ENCODE data around the gene RSKR. TPM values are rescaled to one million over a fixed set of nuclear protein-coding genes. Genes with fewer than 3 reads are reported as not detected.

Gene RSKR
- total RNA-seq, 4 donors from 2014 or later, result 4.2 to 13.1 (median 9.5) TPM

GRCh38 chr17:28657756-28658155 lies 43.8 kb upstream of the RSKR start:
- Histone ChIP-seq H3K36me3 (peaks cover 7 to 17% of the 10 kb centered on the region in 2 donors), H3K27ac (no peak overlapping the region), H3K4me3 (replicated peaks in 1 of 3) (no peak overlapping the region), H3K27me3 (no peaks in the 10 kb centered on the region), H3K4me1 (peaks cover 10 to 17% of the 10 kb centered on the region in 2 donors), H3K9me3 (no peaks in the 10 kb centered on the region)
- intact Hi-C loops (cut with DNase I), result no loop called here
- no peak for DNase-seq
- 92 to 95% methylated on average over 5 of the region's 5 CpGs for WGBS, 2 donors
- TF ChIP-seq CTCF (IDR thresholded peaks at IDR 0.05) (no peak), POLR2A (IDR thresholded peaks at IDR 0.05) (no peak)

- Histone ChIP-seq H3K9me3 (no peaks in the 10 kb centered on the region), H3K4me3 (replicated peaks in 1 of 3) (no peak overlapping the region), H3K4me1 (no peaks in the 10 kb centered on the region), H3K27ac (no peak overlapping the region), H3K27me3 (no peaks in the 10 kb centered on the region), H3K36me3 (peaks cover 7 to 17% of the 10 kb centered on the region in 2 donors)
- 90 to 96% methylated on average over 5 of the region's 5 CpGs for WGBS, 2 donors
- no peak for DNase-seq
- intact Hi-C loops (cut with DNase I), result no loop called here
- TF ChIP-seq POLR2A (IDR thresholded peaks at IDR 0.05) (no peak), CTCF (IDR thresholded peaks at IDR 0.05) (no peak)
Observed at GRCh38 chr17:28655160-28655559, 41.2 kb upstream of the RSKR start.

GRCh38 chr17:28648698-28649097 lies 34.7 kb upstream of the RSKR start:
- Histone ChIP-seq H3K9me3 (no peaks in the 10 kb centered on the region), H3K4me3 (replicated peaks in 1 of 3) (no peak overlapping the region), H3K27me3 (no peaks in the 10 kb centered on the region), H3K36me3 (peaks cover 5% of the 10 kb centered on the region in 2 donors), H3K27ac (no peak overlapping the region), H3K4me1 (peaks cover 15 to 22% of the 10 kb centered on the region in 2 donors)
- DNase-seq, result no peak
- intact Hi-C loops (cut with DNase I), result loop anchor here (5.0 kb wide), 1 partner anchor 79 kb away; the partner anchor contains the start of genes NEK8 and TLCD1
- no peak for TF ChIP-seq CTCF (IDR thresholded peaks at IDR 0.05)
- WGBS, 2 donors, result 93 to 95% methylated on average over 2 of the region's 2 CpGs

GRCh38 chr17:28646039-28646754 lies 32.2 kb upstream of the RSKR start:
- intact Hi-C loops (cut with DNase I), result loop anchor here (5.0 kb wide), 1 partner anchor 81 kb away; the partner anchor contains the start of genes NEK8 and TLCD1
- no peak for TF ChIP-seq CTCF (IDR thresholded peaks at IDR 0.05)
- TF ChIP-seq POLR2A (IDR thresholded peaks at IDR 0.05), result no peak
- Histone ChIP-seq H3K36me3 (peaks cover 10 to 18% of the 10 kb centered on the region in 2 donors), H3K9me3 (no peaks in the 10 kb centered on the region), H3K4me3 (replicated peaks in 1 of 3) (peak overlapping the region in 1 of 3 donors; percentile 77), H3K4me1 (peaks cover 19 to 28% of the 10 kb centered on the region in 2 donors), H3K27ac (peak overlapping the region; percentile 77 to 93 (median 88)), H3K27me3 (no peaks in the 10 kb centered on the region)
- DNase-seq, result peak in 1 of 2 donors; percentile 6
- WGBS, 2 donors, result 71 to 72% methylated on average over 12 of the region's 12 CpGs

- TF ChIP-seq POLR2A (IDR thresholded peaks at IDR 0.05), result no peak
- no peak for TF ChIP-seq CTCF (IDR thresholded peaks at IDR 0.05)
- H3K4me1 ChIP-seq, result peaks cover 19 to 28% of the 10 kb centered on the region in 2 donors
- intact Hi-C loops (cut with DNase I), result loop anchor here (5.0 kb wide), 1 partner anchor 82 kb away; the partner anchor contains the start of genes NEK8 and TLCD1
- no peaks in the 10 kb centered on the region for H3K27me3 ChIP-seq
- H3K4me3 ChIP-seq (replicated peaks in 1 of 3), result peak overlapping the region in 2 of 3 donors; percentile 32 to 77
- peak overlapping the region; percentile 77 to 88 (median 86) for H3K27ac ChIP-seq
- H3K36me3 ChIP-seq, result peaks cover 16 to 24% of the 10 kb centered on the region in 2 donors
- 32 to 33% methylated on average over 8 of the region's 8 CpGs for WGBS, 2 donors
- peak in 1 of 2 donors; percentile 5 for DNase-seq
- no peaks in the 10 kb centered on the region for H3K9me3 ChIP-seq
Observed at GRCh38 chr17:28645576-28645939, 31.6 kb upstream of the RSKR start.
